CD14-positive monocyte (primary cell): Measurements from ENCODE around the gene HUNK. TPM values are rescaled to one million over a fixed set of nuclear protein-coding genes. Genes with fewer than 3 reads are reported as not detected.

Experiments used
- DNase-seq, 3 donors: peaks; one replicate each; pipeline ENCODE4 v3.0.0-alpha.2; 2011 to 2022
- H2AFZ ChIP-seq: 2 replicates; pipeline ENCODE4 v1.6.0; 2012; ENCODE audit warnings: mild to moderate bottlenecking, low read depth, low read length, inconsistent platforms; ENCODE audit not compliant: insufficient read depth, poor library complexity, severe bottlenecking
- H3K27ac ChIP-seq, 2 donors: 1 replicate in 1 of 2; 2 replicates in 1 of 2; pipeline ENCODE4 v1.5.1; 2012 to 2013; ENCODE audit warnings: low read length in 2 of 2, control low read depth in 1 of 2, inconsistent platforms in 1 of 2, low read depth in 1 of 2, mild to moderate bottlenecking in 1 of 2
- H3K27me3 ChIP-seq, 2 donors: one replicate each; pipeline versions ENCODE4 v1.6.0 to v1.6.1; 2011 to 2013; ENCODE audit warnings: low read length in 2 of 2; ENCODE audit not compliant: control insufficient read depth in 2 of 2, insufficient read depth in 2 of 2
- H3K36me3 ChIP-seq, 2 donors: replicated peaks in 1 of 2; 1 replicate in 1 of 2; 2 replicates in 1 of 2; pipeline versions ENCODE4 v1.5.1 to v1.6.1; 2012 to 2013; ENCODE audit warnings: low read length in 2 of 2, control low read depth in 1 of 2, inconsistent platforms in 1 of 2, mild to moderate bottlenecking in 1 of 2; ENCODE audit not compliant: insufficient read depth in 2 of 2, control insufficient read depth in 1 of 2
- H3K4me1 ChIP-seq, 2 donors: 1 replicate in 1 of 2; 2 replicates in 1 of 2; pipeline versions ENCODE4 v1.5.1 to v1.6.1; 2012 to 2013; ENCODE audit warnings: low read length in 2 of 2, control low read depth in 1 of 2, inconsistent platforms in 1 of 2, mild to moderate bottlenecking in 1 of 2, moderate library complexity in 1 of 2; ENCODE audit not compliant: insufficient read depth in 2 of 2, control insufficient read depth in 1 of 2
- H3K4me2 ChIP-seq: replicated peaks from 2 replicates; pipeline ENCODE3; 2012; ENCODE audit warnings: low read length, moderate library complexity, mild to moderate bottlenecking; ENCODE audit not compliant: poor library complexity, severe bottlenecking; ENCODE audit errors: extremely low read depth
- H3K4me3 ChIP-seq, 3 experiments: fragments of 200-600 bp in 1 of 3; sonication (generic) in 1 of 3; replicated peaks in 1 of 3; 1 replicate in 2 of 3; 2 replicates in 1 of 3; pipeline ENCODE4 v1.5.1; 2011 to 2013; ENCODE audit warnings: low read length in 3 of 3, mild to moderate bottlenecking in 3 of 3, control low read depth in 2 of 3, low read depth in 2 of 3, inconsistent platforms in 1 of 3, moderate library complexity in 1 of 3
- H3K79me2 ChIP-seq: 2 replicates; pipeline ENCODE4 v1.6.0; 2012; ENCODE audit warnings: mild to moderate bottlenecking, control low read depth, inconsistent platforms, low read length, moderate library complexity; ENCODE audit not compliant: insufficient read depth
- H3K9ac ChIP-seq: 2 replicates; pipeline ENCODE4 v1.6.0; 2017; ENCODE audit warnings: low read length, mild to moderate bottlenecking; ENCODE audit not compliant: insufficient read depth, poor library complexity, severe bottlenecking
- H3K9me3 ChIP-seq, 2 donors: replicated peaks in 1 of 2; 1 replicate in 1 of 2; 2 replicates in 1 of 2; pipeline versions ENCODE4 v1.5.1 to v1.6.1; 2012 to 2013; ENCODE audit warnings: low read length in 2 of 2, control low read depth in 1 of 2; ENCODE audit not compliant: control insufficient read depth in 1 of 2, insufficient read depth in 1 of 2
- H4K20me1 ChIP-seq: 2 replicates; pipeline ENCODE4 v1.6.0; 2012; ENCODE audit warnings: mild to moderate bottlenecking, low read length, control low read depth, moderate library complexity; ENCODE audit not compliant: insufficient read depth
- H3K27ac Mint-ChIP-seq, 7 donors: one replicate each; pipeline ENCODE4 v1.8.0; 2020; ENCODE audit warnings: mild to moderate bottlenecking in 7 of 7, mixed read lengths in 7 of 7, moderate library complexity in 6 of 7, inconsistent platforms in 2 of 7
- H3K27me3 Mint-ChIP-seq, 3 donors: one replicate each; pipeline ENCODE4 v1.8.0; 2021 to 2022; ENCODE audit warnings: low read depth in 3 of 3, mild to moderate bottlenecking in 3 of 3, mixed read lengths in 3 of 3, moderate library complexity in 3 of 3, inconsistent platforms in 1 of 3
- H3K36me3 Mint-ChIP-seq, 2 donors: one replicate each; pipeline ENCODE4 v1.8.0; 2020; ENCODE audit warnings: mixed read lengths in 2 of 2, inconsistent platforms in 1 of 2, mild to moderate bottlenecking in 1 of 2
- H3K4me1 Mint-ChIP-seq: one replicate; pipeline ENCODE4 v1.8.0; 2020; ENCODE audit warnings: mild to moderate bottlenecking, mixed read lengths
- H3K4me3 Mint-ChIP-seq, 2 donors: one replicate each; pipeline ENCODE4 v1.8.0; 2020; ENCODE audit warnings: mild to moderate bottlenecking in 2 of 2, mixed read lengths in 2 of 2, moderate library complexity in 1 of 2
- H3K9me3 Mint-ChIP-seq, 7 donors: one replicate each; pipeline ENCODE4 v1.8.0; 2020 to 2022; ENCODE audit warnings: mixed read lengths in 7 of 7, mild to moderate bottlenecking in 6 of 7, moderate library complexity in 6 of 7, inconsistent platforms in 2 of 7
- WGBS: methylation state at CpG from one replicate; pipeline ENCODE4 v1.1.5; 2013; ENCODE audit warnings: missing lambda C conversion rate; ENCODE audit not compliant: insufficient coverage; 5-methylcytosine and 5-hydroxymethylcytosine counted together
- intact Hi-C, 2 donors: fragments of 100-400 bp; cut with micrococcal nuclease; formaldehyde crosslinking; loops; one replicate each; pipeline versions ENCODE4 v1.15.0 to v1.15.1; 2023
- polyA plus RNA-seq, 3 donors: library from polyadenylated mRNA; depleted of rRNA in 1 of 3; unstranded in 2 of 3; stranded (reverse) in 1 of 3; fragments of 300-500 nt in 2 of 3; fragments of >200 nt in 1 of 3; fragmentation: Illumina TruSeq in 2 of 3; gene quantifications; 1 replicate in 2 of 3; 2 replicates in 1 of 3; pipeline ENCODE4 v1.2.3, GENCODE V29; 2012 to 2021
- TF ChIP-seq, protein P1 (sequence below): fragments of 200-600 bp; IDR thresholded peaks from one replicate; pipeline ENCODE4 v1.8.0; 2022; ENCODE audit warnings: antibody characterized with exemption, mild to moderate bottlenecking

Gene HUNK
- polyA plus RNA-seq, 3 donors, result not detected

DNA sequence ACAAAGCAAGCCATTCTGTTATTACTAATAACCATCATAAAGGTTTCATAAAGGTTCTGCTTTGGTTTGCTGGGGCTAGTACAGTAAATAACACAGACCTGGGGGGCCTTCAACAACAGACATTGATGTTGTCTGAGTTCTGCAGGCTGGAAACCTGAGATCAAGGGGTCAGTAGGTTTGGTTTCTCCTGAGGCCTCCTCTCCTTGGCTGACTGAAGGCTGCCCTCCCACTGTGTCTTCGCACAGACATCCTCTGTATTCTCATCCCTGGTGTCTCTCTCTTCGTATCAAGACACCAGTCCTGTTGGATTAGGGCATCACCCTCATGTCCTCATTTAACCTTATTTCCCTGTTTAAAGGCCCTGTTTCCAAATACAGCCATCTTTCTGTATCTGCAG lies 37.3 kb downstream of the HUNK start:
- 94% methylated on average over 2 of the region's 2 CpGs for WGBS
- no peaks in the 10 kb centered on the region for H3K4me1 Mint-ChIP-seq
- H3K9me3 Mint-ChIP-seq, result peaks cover 0 to 19% (median 7%) of the 10 kb centered on the region in 7 donors
- no peak overlapping the region for H3K4me2 ChIP-seq
- H3K4me3 ChIP-seq, result no peak overlapping the region
- no peaks in the 10 kb centered on the region for H3K36me3 Mint-ChIP-seq
- intact Hi-C loops, result no loop called here
- H3K9me3 ChIP-seq, result peaks cover 0 to 4% of the 10 kb centered on the region in 2 donors
- no peaks in the 10 kb centered on the region for H3K36me3 ChIP-seq
- H3K79me2 ChIP-seq, result no peaks in the 10 kb centered on the region
- H3K27me3 Mint-ChIP-seq, result peaks cover 21 to 32% (median 30%) of the 10 kb centered on the region in 3 donors
- H3K9ac ChIP-seq, result no peak overlapping the region
- H2AFZ ChIP-seq, result no peak overlapping the region
- no peak overlapping the region for H3K27ac Mint-ChIP-seq
- peak overlapping the region in 1 of 2 donors; percentile 39 for H3K4me3 Mint-ChIP-seq
- TF ChIP-seq, protein P1, sequence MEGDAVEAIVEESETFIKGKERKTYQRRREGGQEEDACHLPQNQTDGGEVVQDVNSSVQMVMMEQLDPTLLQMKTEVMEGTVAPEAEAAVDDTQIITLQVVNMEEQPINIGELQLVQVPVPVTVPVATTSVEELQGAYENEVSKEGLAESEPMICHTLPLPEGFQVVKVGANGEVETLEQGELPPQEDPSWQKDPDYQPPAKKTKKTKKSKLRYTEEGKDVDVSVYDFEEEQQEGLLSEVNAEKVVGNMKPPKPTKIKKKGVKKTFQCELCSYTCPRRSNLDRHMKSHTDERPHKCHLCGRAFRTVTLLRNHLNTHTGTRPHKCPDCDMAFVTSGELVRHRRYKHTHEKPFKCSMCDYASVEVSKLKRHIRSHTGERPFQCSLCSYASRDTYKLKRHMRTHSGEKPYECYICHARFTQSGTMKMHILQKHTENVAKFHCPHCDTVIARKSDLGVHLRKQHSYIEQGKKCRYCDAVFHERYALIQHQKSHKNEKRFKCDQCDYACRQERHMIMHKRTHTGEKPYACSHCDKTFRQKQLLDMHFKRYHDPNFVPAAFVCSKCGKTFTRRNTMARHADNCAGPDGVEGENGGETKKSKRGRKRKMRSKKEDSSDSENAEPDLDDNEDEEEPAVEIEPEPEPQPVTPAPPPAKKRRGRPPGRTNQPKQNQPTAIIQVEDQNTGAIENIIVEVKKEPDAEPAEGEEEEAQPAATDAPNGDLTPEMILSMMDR, result no peak
- no peaks in the 10 kb centered on the region for H4K20me1 ChIP-seq
- peaks cover 0 to 24% of the 10 kb centered on the region in 2 donors for H3K27me3 ChIP-seq
- H3K4me1 ChIP-seq, result no peaks in the 10 kb centered on the region
- no peak overlapping the region for H3K27ac ChIP-seq
- no peak for DNase-seq

DNA sequence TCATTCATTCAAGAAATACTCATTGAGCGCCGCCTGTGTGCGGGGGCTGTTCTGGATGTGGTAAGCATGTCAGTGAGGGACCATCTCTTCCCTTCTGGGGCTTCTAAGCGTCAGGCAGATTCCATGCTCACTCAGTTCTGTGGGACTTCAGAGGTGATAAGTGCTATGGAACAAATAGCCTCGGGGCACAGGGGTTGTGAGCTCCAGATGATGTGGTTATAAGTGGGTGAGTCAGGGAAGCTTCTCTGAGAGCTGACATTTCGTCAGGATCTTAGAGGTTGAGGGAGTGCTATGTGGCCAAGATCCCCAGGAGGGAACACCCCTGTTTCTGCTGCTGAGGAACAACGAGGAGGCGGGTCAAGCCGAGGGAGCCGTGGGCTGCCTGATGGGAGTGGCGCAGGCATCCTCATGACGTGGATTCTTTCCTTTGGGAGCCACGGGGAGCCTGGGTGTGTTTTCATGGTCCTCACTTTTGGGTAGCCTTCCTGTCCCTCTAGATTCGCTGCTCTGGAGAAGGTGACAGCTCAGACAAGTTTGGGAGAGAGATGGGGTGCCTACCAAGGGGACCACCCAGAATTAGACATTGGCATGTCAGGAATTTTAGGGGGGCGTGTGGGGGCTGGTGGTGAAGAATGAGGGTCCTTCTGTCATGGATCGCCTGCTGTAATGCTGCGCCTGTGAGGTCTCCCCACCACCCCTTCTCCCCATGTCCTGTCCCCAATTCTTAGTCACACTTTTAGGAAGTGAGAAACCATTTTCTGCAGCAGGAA lies 38.5 kb downstream of the HUNK start:
- Mint-ChIP-seq H3K27me3 (peaks cover 22 to 30% (median 30%) of the 10 kb centered on the region in 3 donors), H3K27ac (no peak overlapping the region), H3K36me3 (no peaks in the 10 kb centered on the region), H3K4me1 (no peaks in the 10 kb centered on the region), H3K9me3 (peaks cover 0 to 19% (median 4%) of the 10 kb centered on the region in 7 donors), H3K4me3 (no peak overlapping the region)
- Histone ChIP-seq H3K27ac (no peak overlapping the region), H3K36me3 (no peaks in the 10 kb centered on the region), H3K4me2 (no peak overlapping the region), H3K9me3 (peaks cover 0 to 4% of the 10 kb centered on the region in 2 donors), H3K4me3 (no peak overlapping the region), H3K9ac (no peak overlapping the region), H4K20me1 (no peaks in the 10 kb centered on the region), H2AFZ (no peak overlapping the region), H3K27me3 (peaks cover 0 to 24% of the 10 kb centered on the region in 2 donors), H3K4me1 (no peaks in the 10 kb centered on the region), H3K79me2 (no peaks in the 10 kb centered on the region)
- WGBS, result 91% methylated on average over 10 of the region's 17 CpGs
- TF ChIP-seq, protein P1, result no peak
- DNase-seq, result no peak
- intact Hi-C loops, result no loop called here
